HCT116 (cell line): Measurements from ENCODE around the gene ARHGAP28.

ENCODE experiments used
- ATF3 ChIP-seq: IDR thresholded peaks from 2 replicates; pipeline ENCODE4 v1.6.1; 2012
- CTCF ChIP-seq, 3 experiments: fragments of 200-600 bp in 1 of 3; sonication (generic) in 1 of 3; IDR thresholded peaks in 2 of 3; conservative IDR thresholded peaks in 1 of 3; 2 replicates each; pipeline ENCODE4 v1.5.1; 2012 to 2017; ENCODE audit warnings: low read depth in 2 of 3, low read length in 2 of 3, antibody characterized with exemption in 1 of 3, borderline replicate concordance in 1 of 3, control low read depth in 1 of 3, mild to moderate bottlenecking in 1 of 3, mixed read lengths in 1 of 3, mixed run types in 1 of 3, moderate library complexity in 1 of 3; ENCODE audit not compliant: insufficient read depth in 1 of 3
- ELF1 ChIP-seq: IDR thresholded peaks from 2 replicates; pipeline ENCODE4 v1.6.1; 2012; ENCODE audit warnings: low read depth, borderline replicate concordance
- EZH2 ChIP-seq: fragments of 200-600 bp; sonication (generic); IDR thresholded peaks from 2 replicates; pipeline ENCODE4 v1.6.1; 2017; ENCODE audit warnings: antibody characterized with exemption, mixed run types
- EZH2phosphoT487 ChIP-seq: fragments of 200-600 bp; IDR thresholded peaks from 2 replicates; pipeline ENCODE4 v1.6.1; 2018; ENCODE audit warnings: antibody characterized with exemption, borderline replicate concordance
- FOSL1 ChIP-seq: IDR thresholded peaks from 2 replicates; pipeline ENCODE4 v1.6.1; 2012; ENCODE audit warnings: low read depth
- MAX ChIP-seq: IDR thresholded peaks from 2 replicates; pipeline ENCODE4 v1.6.1; 2012
- POLR2A ChIP-seq: IDR thresholded peaks from 2 replicates; pipeline ENCODE4 v1.7.0; 2011; ENCODE audit warnings: borderline replicate concordance; ENCODE audit not compliant: insufficient read depth, insufficient read length; ENCODE audit errors: extremely low read depth
- POLR2AphosphoS5 ChIP-seq: IDR thresholded peaks from 2 replicates; pipeline ENCODE4 v1.6.1; 2011; ENCODE audit warnings: mild to moderate bottlenecking, low read depth, low read length, moderate library complexity
- RAD21 ChIP-seq: IDR thresholded peaks from 2 replicates; pipeline ENCODE4 v1.6.1; 2012; ENCODE audit warnings: low read depth, mild to moderate bottlenecking
- REST ChIP-seq: IDR thresholded peaks from 2 replicates; pipeline ENCODE4 v1.6.1; 2012; ENCODE audit warnings: low read depth
- YY1 ChIP-seq: IDR thresholded peaks from 2 replicates; pipeline ENCODE4 v1.6.1; 2011; ENCODE audit warnings: low read length, low read depth, moderate library complexity, mild to moderate bottlenecking; ENCODE audit not compliant: insufficient replicate concordance; ENCODE audit errors: extremely low read depth
- ZBTB33 ChIP-seq: IDR thresholded peaks from 2 replicates; pipeline ENCODE4 v1.6.1; 2011; ENCODE audit warnings: mild to moderate bottlenecking, low read length, moderate library complexity; ENCODE audit not compliant: insufficient replicate concordance; ENCODE audit errors: extremely low read depth
- ZFX ChIP-seq: fragments of 450-650 bp; IDR thresholded peaks from 2 replicates; pipeline ENCODE4 v1.6.1; 2017

GRCh38 chr18:6865251-6865650 is 135.7 kb downstream of the ARHGAP28 start:
- TF ChIP-seq EZH2: no peak
- no peak for TF ChIP-seq CTCF (IDR thresholded peaks at IDR 0.05 in 2 of 3, conservative IDR thresholded peaks at IDR 0.05 in 1 of 3; ENCODE audit: borderline replicate concordance in 1 of 3, insufficient read depth in 1 of 3, low read depth in 2 of 3, low read length in 2 of 3)
- no peak for TF ChIP-seq YY1
- no peak for TF ChIP-seq RAD21
- TF ChIP-seq MAX: no peak
- no peak for TF ChIP-seq EZH2phosphoT487
- TF ChIP-seq POLR2A: no peak
- no peak for TF ChIP-seq POLR2AphosphoS5
- TF ChIP-seq ATF3: no peak
- TF ChIP-seq REST: no peak
- TF ChIP-seq ZBTB33: no peak
- no peak for TF ChIP-seq FOSL1
- TF ChIP-seq ZFX: no peak
- TF ChIP-seq ELF1: no peak
